Liver (tissue), 9 donors: ENCODE results near the gene OPN1SW. TPM values are rescaled to one million over a fixed set of nuclear protein-coding genes. Genes with fewer than 3 reads are reported as not detected.

Experiments used
- DNase-seq: peaks from one replicate; pipeline ENCODE4 v3.0.0-alpha.2; 2017; ENCODE audit warnings: low spot score
- H3K27ac ChIP-seq, 2 donors: one replicate each; pipeline ENCODE4 v1.7.0; 2013; ENCODE audit warnings: inconsistent platforms in 2 of 2, low read length in 2 of 2, control low read depth in 1 of 2, low read depth in 1 of 2, mild to moderate bottlenecking in 1 of 2
- H3K27me3 ChIP-seq, 4 donors: one replicate each; pipeline versions ENCODE4 v1.6.1 to v1.7.0; 2013; ENCODE audit warnings: low read length in 3 of 4, inconsistent platforms in 1 of 4, mild to moderate bottlenecking in 1 of 4, moderate library complexity in 1 of 4; ENCODE audit not compliant: control insufficient read depth in 4 of 4, insufficient read depth in 4 of 4
- H3K36me3 ChIP-seq, 4 donors: one replicate each; pipeline versions ENCODE4 v1.6.1 to v1.7.0; 2013; ENCODE audit warnings: low read length in 3 of 4, mild to moderate bottlenecking in 3 of 4, low read depth in 1 of 4, moderate library complexity in 1 of 4; ENCODE audit not compliant: control insufficient read depth in 4 of 4, insufficient read depth in 3 of 4
- H3K4me1 ChIP-seq, 4 donors: one replicate each; pipeline versions ENCODE4 v1.6.1 to v1.7.0; 2013; ENCODE audit warnings: low read length in 3 of 4, mild to moderate bottlenecking in 3 of 4, moderate library complexity in 1 of 4; ENCODE audit not compliant: control insufficient read depth in 4 of 4, insufficient read depth in 4 of 4
- H3K4me3 ChIP-seq, 3 donors: one replicate each; pipeline versions ENCODE4 v1.6.1 to v1.7.0; 2013; ENCODE audit warnings: low read length in 3 of 3, control low read depth in 1 of 3, low read depth in 1 of 3, mild to moderate bottlenecking in 1 of 3
- H3K9ac ChIP-seq, 2 donors: one replicate each; pipeline ENCODE4 v1.7.0; 2013; ENCODE audit warnings: low read length in 2 of 2, mild to moderate bottlenecking in 2 of 2, moderate library complexity in 2 of 2, control low read depth in 1 of 2, low read depth in 1 of 2
- H3K9me3 ChIP-seq, 4 donors: one replicate each; pipeline versions ENCODE4 v1.6.1 to v1.7.0; 2013; ENCODE audit warnings: low read length in 3 of 4; ENCODE audit not compliant: control insufficient read depth in 4 of 4
- FOXA1 ChIP-seq: IDR thresholded peaks from 2 replicates; pipeline ENCODE4 v1.6.1; 2016; ENCODE audit warnings: antibody characterized with exemption
- GABPA ChIP-seq, 2 donors: IDR thresholded peaks in 1 of 2; conservative IDR thresholded peaks in 1 of 2; 2 replicates each; pipeline ENCODE4 v1.6.1; 2016; ENCODE audit warnings: antibody characterized with exemption in 2 of 2, mild to moderate bottlenecking in 1 of 2, moderate library complexity in 1 of 2
- HNF4A ChIP-seq, 2 donors: conservative IDR thresholded peaks; 2 replicates each; pipeline ENCODE4 v1.6.1; 2016; ENCODE audit warnings: antibody characterized with exemption in 2 of 2, mild to moderate bottlenecking in 2 of 2
- HNF4G ChIP-seq: IDR thresholded peaks from 2 replicates; pipeline ENCODE4 v1.6.1; 2016; ENCODE audit warnings: antibody characterized with exemption
- JUND ChIP-seq, 2 donors: IDR thresholded peaks; 2 replicates each; pipeline ENCODE4 v1.6.1; 2016; ENCODE audit warnings: antibody characterized with exemption in 2 of 2
- NR2F2 ChIP-seq: IDR thresholded peaks from 2 replicates; pipeline ENCODE4 v1.6.1; 2016; ENCODE audit warnings: antibody characterized with exemption
- RXRA ChIP-seq, 2 donors: IDR thresholded peaks; 2 replicates each; pipeline ENCODE4 v1.6.1; 2017 to 2018; ENCODE audit warnings: antibody characterized with exemption in 2 of 2, mild to moderate bottlenecking in 1 of 2
- TAF1 ChIP-seq: conservative IDR thresholded peaks from 2 replicates; pipeline ENCODE4 v1.6.1; 2016; ENCODE audit warnings: antibody characterized with exemption, mild to moderate bottlenecking
- WGBS: extraction: QIAGEN DNeasy Blood & Tissue Kit; methylation state at CpG from one replicate; pipeline ENCODE4 v1.1.7; 2013; 5-methylcytosine and 5-hydroxymethylcytosine counted together
- polyA plus RNA-seq, 2 donors: library from polyadenylated mRNA; stranded (reverse) in 1 of 2; unstranded in 1 of 2; fragments of 200-250 nt in 1 of 2; fragments of >200 nt in 1 of 2; fragmentation: Nextera tagmentation in 1 of 2; extraction: Ambion mirVana in 1 of 2; gene quantifications; one replicate each; pipeline versions ENCODE4 v1.2.1 to v1.2.3, GENCODE V29; 2013 to 2015
- total RNA-seq, 2 donors: library from RNA; depleted of rRNA; stranded (reverse); fragments of >200 nt; gene quantifications; one replicate each; pipeline ENCODE4 v1.2.3, GENCODE V29; 2014
- TF ChIP-seq, protein P1 (sequence below): IDR thresholded peaks from 2 replicates; pipeline ENCODE4 v1.6.1; 2016; ENCODE audit warnings: antibody characterized with exemption, mild to moderate bottlenecking
- TF ChIP-seq, protein P2 (sequence below): fragments of 150-350 bp; IDR thresholded peaks from 2 replicates; pipeline ENCODE4 v1.5.1; 2017; ENCODE audit warnings: improper control_type of control experiment, low read depth, low read length; ENCODE audit not compliant: missing input control
- TF ChIP-seq, protein P3 (sequence below): IDR thresholded peaks from 2 replicates; pipeline ENCODE4 v1.6.1; 2016; ENCODE audit warnings: antibody characterized with exemption
- TF ChIP-seq, protein P4 (sequence below): IDR thresholded peaks from 2 replicates; pipeline ENCODE4 v1.6.1; 2016; ENCODE audit warnings: antibody characterized with exemption
- donor health status: healthy.
- donor health status: healthy.
- donor health status: healthy.
- donor health status: healthy.
- donor health status: healthy.

OPN1SW gene
- total and polyA plus RNA-seq, 4 donors = 0.29 TPM; not detected in 3

DNA sequence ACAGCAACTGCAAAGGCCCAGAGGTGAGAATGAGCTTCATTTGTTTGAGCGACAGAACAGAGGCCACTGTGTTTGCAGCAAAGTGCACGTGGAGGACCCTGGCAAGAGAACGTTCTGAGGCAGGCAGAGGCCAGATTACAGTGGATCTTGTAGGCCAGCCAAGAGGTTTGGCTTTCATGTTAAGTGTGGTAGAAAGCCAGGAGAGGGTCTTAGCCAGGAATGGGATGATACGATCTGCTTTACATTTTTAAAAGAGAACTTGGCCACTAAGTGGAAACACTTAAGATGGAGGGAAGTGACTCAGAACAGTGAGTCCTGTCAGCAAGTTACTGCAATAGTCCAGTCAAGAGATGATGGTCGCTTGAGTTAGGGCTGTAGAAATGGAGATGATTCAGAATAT lies 20.7 kb upstream of the OPN1SW start (continued):
- TF ChIP-seq, protein P1, sequence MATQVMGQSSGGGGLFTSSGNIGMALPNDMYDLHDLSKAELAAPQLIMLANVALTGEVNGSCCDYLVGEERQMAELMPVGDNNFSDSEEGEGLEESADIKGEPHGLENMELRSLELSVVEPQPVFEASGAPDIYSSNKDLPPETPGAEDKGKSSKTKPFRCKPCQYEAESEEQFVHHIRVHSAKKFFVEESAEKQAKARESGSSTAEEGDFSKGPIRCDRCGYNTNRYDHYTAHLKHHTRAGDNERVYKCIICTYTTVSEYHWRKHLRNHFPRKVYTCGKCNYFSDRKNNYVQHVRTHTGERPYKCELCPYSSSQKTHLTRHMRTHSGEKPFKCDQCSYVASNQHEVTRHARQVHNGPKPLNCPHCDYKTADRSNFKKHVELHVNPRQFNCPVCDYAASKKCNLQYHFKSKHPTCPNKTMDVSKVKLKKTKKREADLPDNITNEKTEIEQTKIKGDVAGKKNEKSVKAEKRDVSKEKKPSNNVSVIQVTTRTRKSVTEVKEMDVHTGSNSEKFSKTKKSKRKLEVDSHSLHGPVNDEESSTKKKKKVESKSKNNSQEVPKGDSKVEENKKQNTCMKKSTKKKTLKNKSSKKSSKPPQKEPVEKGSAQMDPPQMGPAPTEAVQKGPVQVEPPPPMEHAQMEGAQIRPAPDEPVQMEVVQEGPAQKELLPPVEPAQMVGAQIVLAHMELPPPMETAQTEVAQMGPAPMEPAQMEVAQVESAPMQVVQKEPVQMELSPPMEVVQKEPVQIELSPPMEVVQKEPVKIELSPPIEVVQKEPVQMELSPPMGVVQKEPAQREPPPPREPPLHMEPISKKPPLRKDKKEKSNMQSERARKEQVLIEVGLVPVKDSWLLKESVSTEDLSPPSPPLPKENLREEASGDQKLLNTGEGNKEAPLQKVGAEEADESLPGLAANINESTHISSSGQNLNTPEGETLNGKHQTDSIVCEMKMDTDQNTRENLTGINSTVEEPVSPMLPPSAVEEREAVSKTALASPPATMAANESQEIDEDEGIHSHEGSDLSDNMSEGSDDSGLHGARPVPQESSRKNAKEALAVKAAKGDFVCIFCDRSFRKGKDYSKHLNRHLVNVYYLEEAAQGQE = no peak

DNA sequence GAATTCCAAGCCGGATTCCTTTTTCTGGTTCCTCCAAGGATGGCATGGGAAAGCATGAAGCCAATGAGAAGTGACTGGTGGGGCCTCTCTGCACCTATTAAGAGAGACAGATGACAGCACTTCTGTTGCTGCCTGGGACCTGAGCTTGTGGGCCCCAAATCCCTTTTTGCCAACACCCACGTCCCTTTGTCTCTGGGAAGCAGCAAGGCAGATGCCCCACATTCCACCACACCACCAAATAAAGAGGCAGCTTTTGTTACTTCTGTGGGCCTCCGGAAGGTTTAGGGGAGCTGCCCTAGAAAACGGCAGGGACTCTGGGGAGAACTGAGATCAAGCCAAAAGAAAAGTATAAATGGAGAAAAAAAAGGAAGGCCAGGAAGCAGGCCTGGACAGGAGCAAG lies 19.5 kb upstream of the OPN1SW start:
- Histone ChIP-seq H3K4me1 (peaks cover 2 to 12% (median 6%) of the 10 kb centered on the region in 4 donors), H3K9me3 (no peaks in the 10 kb centered on the region), H3K9ac (no peak overlapping the region), H3K36me3 (no peaks in the 10 kb centered on the region), H3K27me3 (no peaks in the 10 kb centered on the region), H3K27ac (no peak overlapping the region), H3K4me3 (no peak overlapping the region)
- TF ChIP-seq HNF4A (conservative IDR thresholded peaks at IDR 0.05) (no peak), HNF4G (no peak), JUND (IDR thresholded peaks at IDR 0.05) (no peak), RXRA (IDR thresholded peaks at IDR 0.05) (no peak), FOXA1 (no peak), TAF1 (no peak), GABPA (IDR thresholded peaks at IDR 0.05 in 1 of 2, conservative IDR thresholded peaks at IDR 0.05 in 1 of 2) (no peak), NR2F2 (no peak)
- TF ChIP-seq, protein P2, sequence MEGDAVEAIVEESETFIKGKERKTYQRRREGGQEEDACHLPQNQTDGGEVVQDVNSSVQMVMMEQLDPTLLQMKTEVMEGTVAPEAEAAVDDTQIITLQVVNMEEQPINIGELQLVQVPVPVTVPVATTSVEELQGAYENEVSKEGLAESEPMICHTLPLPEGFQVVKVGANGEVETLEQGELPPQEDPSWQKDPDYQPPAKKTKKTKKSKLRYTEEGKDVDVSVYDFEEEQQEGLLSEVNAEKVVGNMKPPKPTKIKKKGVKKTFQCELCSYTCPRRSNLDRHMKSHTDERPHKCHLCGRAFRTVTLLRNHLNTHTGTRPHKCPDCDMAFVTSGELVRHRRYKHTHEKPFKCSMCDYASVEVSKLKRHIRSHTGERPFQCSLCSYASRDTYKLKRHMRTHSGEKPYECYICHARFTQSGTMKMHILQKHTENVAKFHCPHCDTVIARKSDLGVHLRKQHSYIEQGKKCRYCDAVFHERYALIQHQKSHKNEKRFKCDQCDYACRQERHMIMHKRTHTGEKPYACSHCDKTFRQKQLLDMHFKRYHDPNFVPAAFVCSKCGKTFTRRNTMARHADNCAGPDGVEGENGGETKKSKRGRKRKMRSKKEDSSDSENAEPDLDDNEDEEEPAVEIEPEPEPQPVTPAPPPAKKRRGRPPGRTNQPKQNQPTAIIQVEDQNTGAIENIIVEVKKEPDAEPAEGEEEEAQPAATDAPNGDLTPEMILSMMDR = no peak
- TF ChIP-seq, protein P3, sequence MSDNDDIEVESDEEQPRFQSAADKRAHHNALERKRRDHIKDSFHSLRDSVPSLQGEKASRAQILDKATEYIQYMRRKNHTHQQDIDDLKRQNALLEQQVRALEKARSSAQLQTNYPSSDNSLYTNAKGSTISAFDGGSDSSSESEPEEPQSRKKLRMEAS = no peak
- TF ChIP-seq, protein P4, sequence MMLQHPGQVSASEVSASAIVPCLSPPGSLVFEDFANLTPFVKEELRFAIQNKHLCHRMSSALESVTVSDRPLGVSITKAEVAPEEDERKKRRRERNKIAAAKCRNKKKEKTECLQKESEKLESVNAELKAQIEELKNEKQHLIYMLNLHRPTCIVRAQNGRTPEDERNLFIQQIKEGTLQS = no peak
- TF ChIP-seq, protein P1 = no peak
- no peak for DNase-seq
- 93% methylated on average over 4 of the region's 4 CpGs for WGBS
